ENCODE results near the gene EVI2A.

The EVI2A gene

GRCh38 chr17:31279401-31279800 is 42.0 kb downstream of the EVI2A start:
- DNase-seq (ENCODE audit: low read depth in 3 of 3, low spot score in 1 of 3), result no peak

GRCh38 chr17:31275116-31275515 is 46.3 kb downstream of the EVI2A start:
- no peak for DNase-seq (ENCODE audit: low read depth in 3 of 3, low spot score in 1 of 3)

DNA sequence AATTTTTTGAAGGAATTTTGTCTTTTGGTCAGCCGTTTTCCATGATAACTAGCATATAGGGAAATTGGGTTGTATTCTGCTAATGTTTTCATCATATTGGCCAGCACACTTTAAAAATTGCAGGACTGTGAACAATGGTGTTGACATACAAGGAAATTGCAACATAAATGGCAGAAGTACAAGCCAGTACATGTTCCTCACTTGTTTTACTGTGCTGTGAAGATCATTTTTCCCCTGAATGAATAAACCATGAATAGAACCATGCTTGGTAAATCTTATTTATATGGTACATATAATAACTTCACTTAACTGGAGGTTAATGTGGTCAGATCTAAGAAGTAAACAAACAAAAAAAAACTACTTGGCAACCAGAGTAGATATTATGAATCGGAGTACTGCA is 47.2 kb downstream of the EVI2A start:
- DNase-seq (ENCODE audit: low read depth in 3 of 3, low spot score in 1 of 3), result no peak

DNA sequence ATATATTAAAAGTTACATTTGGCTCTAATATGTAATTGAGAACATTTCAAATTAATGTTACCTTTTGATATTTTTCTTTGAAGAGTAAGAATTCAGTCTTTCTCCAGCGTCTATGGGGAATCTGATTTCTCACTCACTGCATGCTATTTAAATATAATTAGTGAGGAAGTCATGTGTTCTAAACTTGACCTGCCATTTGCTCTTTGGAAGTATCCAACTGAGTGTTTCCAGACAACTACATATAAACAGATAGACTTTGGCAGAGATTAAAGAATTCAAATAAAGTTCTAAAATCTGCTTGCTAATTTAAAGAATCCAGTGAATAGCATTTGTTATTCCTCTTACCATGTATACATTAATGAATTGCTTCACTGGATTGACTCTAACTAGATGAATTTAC is 47.9 kb downstream of the EVI2A start:
- DNase-seq (ENCODE audit: low read depth in 3 of 3, low spot score in 1 of 3), result no peak

- no peak for DNase-seq (ENCODE audit: low read depth in 3 of 3, low spot score in 1 of 3)
Measured at GRCh38 chr17:31272803-31273202, 48.6 kb downstream of the EVI2A start.

DNA sequence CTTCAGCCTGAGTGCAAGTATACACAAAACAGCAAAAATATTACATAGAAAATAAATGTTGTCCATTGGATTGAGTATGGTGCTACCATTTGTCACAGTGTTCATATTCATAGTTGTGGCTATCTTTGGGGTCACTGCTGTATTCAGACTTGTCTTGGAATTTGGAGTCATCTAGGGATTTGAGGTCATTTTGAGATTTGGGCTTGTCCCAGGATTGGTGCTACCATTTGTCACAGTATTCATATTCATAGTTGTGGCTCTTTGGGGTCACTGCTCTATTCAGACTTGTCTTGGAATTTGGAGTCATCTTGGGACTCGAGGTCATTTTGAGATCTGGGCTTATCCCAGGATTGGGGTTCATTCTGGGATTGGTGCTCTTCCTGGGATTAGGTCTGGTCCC is 49.2 kb downstream of the EVI2A start:
- no peak for DNase-seq (ENCODE audit: low read depth in 3 of 3, low spot score in 1 of 3)

DNA sequence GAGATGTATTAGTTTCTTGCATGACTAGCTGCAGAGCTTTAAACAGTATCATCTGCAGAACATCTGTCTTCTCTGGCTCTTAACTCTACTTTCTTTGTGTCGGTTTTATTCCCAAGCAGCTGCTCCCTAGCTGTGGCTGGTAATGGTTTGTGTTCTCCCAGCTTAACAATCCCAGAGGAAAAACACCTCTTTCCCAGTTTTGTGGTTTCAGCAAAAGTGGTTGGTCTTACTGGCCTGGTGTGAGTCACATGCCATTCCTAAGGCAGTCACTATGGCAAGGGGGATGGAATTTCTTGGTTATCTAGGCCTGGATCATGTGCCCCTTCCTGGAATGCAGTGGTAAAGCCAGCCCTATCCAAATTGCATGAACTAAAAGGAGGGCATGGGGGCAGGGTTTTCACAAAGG is 51.8 kb downstream of the EVI2A start:
- DNase-seq (ENCODE audit: low read depth in 3 of 3, low spot score in 1 of 3), result no peak

GRCh38 chr17:31269036-31269577 is 52.3 kb downstream of the EVI2A start:
- DNase-seq (ENCODE audit: low read depth in 3 of 3, low spot score in 1 of 3), result no peak
